SK-N-SH treated with all-trans-retinoic acid at 6 μM for 48 hours (cell line): ENCODE results near the gene B4GALNT4.

Experiments
- ATAC-seq: fragments of 200-7000 bp; cut with Tn5 transposase; 3 replicates; pipeline ENCODE4 v1.9.1; 2020; ENCODE audit warnings: mild to moderate bottlenecking, moderate library complexity
- ARNTL ChIP-seq: fragments of 450-650 bp; formaldehyde crosslinking; IDR thresholded peaks from 2 replicates; pipeline ENCODE4 v1.5.0; 2020; ENCODE audit warnings: low read depth, mild to moderate bottlenecking, moderate library complexity, borderline replicate concordance
- BACH2 ChIP-seq: fragments of 250-450 bp; sonication (Bioruptor Pico); IDR thresholded peaks from 2 replicates; pipeline ENCODE4 v1.9.0; 2021; ENCODE audit warnings: mild to moderate bottlenecking, borderline replicate concordance
- CSDC2 ChIP-seq: fragments of 250-450 bp; sonication (Bioruptor Pico); IDR thresholded peaks from 2 replicates; pipeline ENCODE4 v1.5.0; 2020; ENCODE audit warnings: mild to moderate bottlenecking, moderate library complexity
- CSRNP3 ChIP-seq: fragments of 250-450 bp; sonication (Bioruptor Pico); IDR thresholded peaks from 2 replicates; pipeline ENCODE4 v1.5.1; 2021; ENCODE audit warnings: mild to moderate bottlenecking, moderate library complexity
- ESRRG ChIP-seq: fragments of 250-450 bp; sonication (Bioruptor Pico); IDR thresholded peaks from 2 replicates; pipeline ENCODE4 v1.6.1; 2021; ENCODE audit warnings: mild to moderate bottlenecking
- GLIS3 ChIP-seq: fragments of 250-450 bp; sonication (Bioruptor Pico); IDR thresholded peaks from 2 replicates; pipeline ENCODE4 v1.5.0; 2020; ENCODE audit warnings: mild to moderate bottlenecking, moderate library complexity
- ISL1 ChIP-seq: fragments of 250-450 bp; sonication (Bioruptor Pico); IDR thresholded peaks from 2 replicates; pipeline ENCODE4 v2.1.2; 2022; ENCODE audit warnings: mild to moderate bottlenecking, moderate library complexity
- OSR1 ChIP-seq: fragments of 250-450 bp; sonication (Bioruptor Pico); IDR thresholded peaks from 2 replicates; pipeline ENCODE4 v1.8.0; 2022; ENCODE audit warnings: moderate library complexity, mild to moderate bottlenecking, inconsistent platforms
- PATZ1 ChIP-seq: fragments of 250-450 bp; sonication (Bioruptor Pico); IDR thresholded peaks from 2 replicates; pipeline ENCODE4 v1.8.0; 2020; ENCODE audit warnings: mild to moderate bottlenecking, moderate library complexity, borderline replicate concordance
- PPARA ChIP-seq: fragments of 250-450 bp; sonication (Bioruptor Pico); IDR thresholded peaks from 2 replicates; pipeline ENCODE4 v1.5.0; 2020; ENCODE audit warnings: mild to moderate bottlenecking, borderline replicate concordance
- RARB ChIP-seq: fragments of 250-450 bp; sonication (Bioruptor Pico); IDR thresholded peaks from 2 replicates; pipeline ENCODE4 v1.8.0; 2021; ENCODE audit warnings: mild to moderate bottlenecking, moderate library complexity
- SNAI2 ChIP-seq: fragments of 250-450 bp; sonication (Bioruptor Pico); IDR thresholded peaks from 2 replicates; pipeline ENCODE4 v1.5.0; 2020; ENCODE audit warnings: mild to moderate bottlenecking, moderate library complexity
- TCF4 ChIP-seq: fragments of 250-450 bp; sonication (Bioruptor Pico); IDR thresholded peaks from 2 replicates; pipeline ENCODE4 v1.8.0; 2021; ENCODE audit warnings: mild to moderate bottlenecking, moderate library complexity, borderline replicate concordance
- TOX ChIP-seq: fragments of 250-450 bp; sonication (Bioruptor Pico); IDR thresholded peaks from 2 replicates; pipeline ENCODE4 v1.8.0; 2021; ENCODE audit warnings: mild to moderate bottlenecking, moderate library complexity, borderline replicate concordance
- ZC3H10 ChIP-seq: fragments of 250-450 bp; sonication (Bioruptor Pico); IDR thresholded peaks from 2 replicates; pipeline ENCODE4 v1.5.1; 2021; ENCODE audit warnings: mild to moderate bottlenecking, moderate library complexity
- ZFP3 ChIP-seq: fragments of 250-450 bp; sonication (Bioruptor Pico); IDR thresholded peaks from 2 replicates; pipeline ENCODE4 v1.5.0; 2020; ENCODE audit warnings: mild to moderate bottlenecking, moderate library complexity
- ZFP30 ChIP-seq: fragments of 450-650 bp; formaldehyde crosslinking; IDR thresholded peaks from 2 replicates; pipeline ENCODE4 v1.5.0; 2022; ENCODE audit warnings: mild to moderate bottlenecking, moderate library complexity
- ZNF565 ChIP-seq: fragments of 450-650 bp; formaldehyde crosslinking; conservative IDR thresholded peaks from 2 replicates; pipeline ENCODE4 v1.5.0; 2020; ENCODE audit warnings: low read depth, mild to moderate bottlenecking, moderate library complexity
- ZNF70 ChIP-seq: fragments of 450-650 bp; formaldehyde crosslinking; IDR thresholded peaks from 2 replicates; pipeline ENCODE4 v1.5.0; 2020; ENCODE audit warnings: mild to moderate bottlenecking, moderate library complexity
- ZNF8 ChIP-seq: fragments of 450-650 bp; formaldehyde crosslinking; IDR thresholded peaks from 2 replicates; pipeline ENCODE4 v1.5.0; 2020; ENCODE audit warnings: mild to moderate bottlenecking, moderate library complexity
- TF ChIP-seq, protein P1 (sequence below): fragments of 250-450 bp; sonication (Bioruptor Pico); IDR thresholded peaks from 2 replicates; pipeline ENCODE4 v1.5.0; 2020; ENCODE audit warnings: mild to moderate bottlenecking, moderate library complexity
- TF ChIP-seq, protein P2 (sequence below): fragments of 250-450 bp; sonication (Bioruptor Pico); IDR thresholded peaks from 2 replicates; pipeline ENCODE4 v1.8.0; 2021; ENCODE audit warnings: low read depth, mild to moderate bottlenecking, moderate library complexity, borderline replicate concordance
- TF ChIP-seq, protein P3 (sequence below): fragments of 250-450 bp; sonication (Bioruptor Pico); IDR thresholded peaks from 2 replicates; pipeline ENCODE4 v1.5.1; 2020; ENCODE audit warnings: low read depth, mild to moderate bottlenecking, moderate library complexity

Gene B4GALNT4

GRCh38 chr11:420911-421321 lies 51.6 kb downstream of the B4GALNT4 start:
- TF ChIP-seq RARB (CRISPR knock-in tag) (no peak), BACH2 (CRISPR knock-in tag) (no peak), ZNF70 (CRISPR knock-in tag) (no peak), GLIS3 (CRISPR knock-in tag) (no peak), TCF4 (no peak), TOX (CRISPR knock-in tag) (no peak), ISL1 (no peak), ZNF565 (CRISPR knock-in tag) (no peak), CSRNP3 (no peak), ESRRG (no peak), SNAI2 (no peak), ZFP3 (CRISPR knock-in tag) (no peak), ZFP30 (CRISPR knock-in tag) (no peak), OSR1 (CRISPR knock-in tag) (no peak), CSDC2 (CRISPR knock-in tag) (no peak)
- TF ChIP-seq, protein P1, sequence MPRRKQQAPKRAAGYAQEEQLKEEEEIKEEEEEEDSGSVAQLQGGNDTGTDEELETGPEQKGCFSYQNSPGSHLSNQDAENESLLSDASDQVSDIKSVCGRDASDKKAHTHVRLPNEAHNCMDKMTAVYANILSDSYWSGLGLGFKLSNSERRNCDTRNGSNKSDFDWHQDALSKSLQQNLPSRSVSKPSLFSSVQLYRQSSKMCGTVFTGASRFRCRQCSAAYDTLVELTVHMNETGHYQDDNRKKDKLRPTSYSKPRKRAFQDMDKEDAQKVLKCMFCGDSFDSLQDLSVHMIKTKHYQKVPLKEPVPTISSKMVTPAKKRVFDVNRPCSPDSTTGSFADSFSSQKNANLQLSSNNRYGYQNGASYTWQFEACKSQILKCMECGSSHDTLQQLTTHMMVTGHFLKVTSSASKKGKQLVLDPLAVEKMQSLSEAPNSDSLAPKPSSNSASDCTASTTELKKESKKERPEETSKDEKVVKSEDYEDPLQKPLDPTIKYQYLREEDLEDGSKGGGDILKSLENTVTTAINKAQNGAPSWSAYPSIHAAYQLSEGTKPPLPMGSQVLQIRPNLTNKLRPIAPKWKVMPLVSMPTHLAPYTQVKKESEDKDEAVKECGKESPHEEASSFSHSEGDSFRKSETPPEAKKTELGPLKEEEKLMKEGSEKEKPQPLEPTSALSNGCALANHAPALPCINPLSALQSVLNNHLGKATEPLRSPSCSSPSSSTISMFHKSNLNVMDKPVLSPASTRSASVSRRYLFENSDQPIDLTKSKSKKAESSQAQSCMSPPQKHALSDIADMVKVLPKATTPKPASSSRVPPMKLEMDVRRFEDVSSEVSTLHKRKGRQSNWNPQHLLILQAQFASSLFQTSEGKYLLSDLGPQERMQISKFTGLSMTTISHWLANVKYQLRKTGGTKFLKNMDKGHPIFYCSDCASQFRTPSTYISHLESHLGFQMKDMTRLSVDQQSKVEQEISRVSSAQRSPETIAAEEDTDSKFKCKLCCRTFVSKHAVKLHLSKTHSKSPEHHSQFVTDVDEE (CRISPR knock-in tag), result no peak
- TF ChIP-seq, protein P2, sequence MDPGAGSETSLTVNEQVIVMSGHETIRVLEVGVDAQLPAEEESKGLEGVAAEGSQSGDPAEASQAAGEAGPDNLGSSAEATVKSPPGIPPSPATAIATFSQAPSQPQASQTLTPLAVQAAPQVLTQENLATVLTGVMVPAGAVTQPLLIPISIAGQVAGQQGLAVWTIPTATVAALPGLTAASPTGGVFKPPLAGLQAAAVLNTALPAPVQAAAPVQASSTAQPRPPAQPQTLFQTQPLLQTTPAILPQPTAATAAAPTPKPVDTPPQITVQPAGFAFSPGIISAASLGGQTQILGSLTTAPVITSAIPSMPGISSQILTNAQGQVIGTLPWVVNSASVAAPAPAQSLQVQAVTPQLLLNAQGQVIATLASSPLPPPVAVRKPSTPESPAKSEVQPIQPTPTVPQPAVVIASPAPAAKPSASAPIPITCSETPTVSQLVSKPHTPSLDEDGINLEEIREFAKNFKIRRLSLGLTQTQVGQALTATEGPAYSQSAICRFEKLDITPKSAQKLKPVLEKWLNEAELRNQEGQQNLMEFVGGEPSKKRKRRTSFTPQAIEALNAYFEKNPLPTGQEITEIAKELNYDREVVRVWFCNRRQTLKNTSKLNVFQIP (CRISPR knock-in tag), result no peak
- ATAC-seq, result no peak

GRCh38 chr11:422249-422656 lies 53.0 kb downstream of the B4GALNT4 start:
- no peak for ATAC-seq
- TF ChIP-seq ZNF565 (CRISPR knock-in tag) (no peak), ARNTL (CRISPR knock-in tag) (no peak), TOX (CRISPR knock-in tag) (no peak), CSDC2 (CRISPR knock-in tag) (no peak), ZNF70 (CRISPR knock-in tag) (no peak), ZC3H10 (CRISPR knock-in tag) (no peak), ZFP3 (CRISPR knock-in tag) (no peak), SNAI2 (no peak), ZNF8 (CRISPR knock-in tag) (no peak), PPARA (CRISPR knock-in tag) (no peak), RARB (CRISPR knock-in tag) (no peak), GLIS3 (CRISPR knock-in tag) (no peak), ZFP30 (CRISPR knock-in tag) (no peak), PATZ1 (CRISPR knock-in tag) (no peak)
- TF ChIP-seq, protein P2 (CRISPR knock-in tag), result no peak
- TF ChIP-seq, protein P3, sequence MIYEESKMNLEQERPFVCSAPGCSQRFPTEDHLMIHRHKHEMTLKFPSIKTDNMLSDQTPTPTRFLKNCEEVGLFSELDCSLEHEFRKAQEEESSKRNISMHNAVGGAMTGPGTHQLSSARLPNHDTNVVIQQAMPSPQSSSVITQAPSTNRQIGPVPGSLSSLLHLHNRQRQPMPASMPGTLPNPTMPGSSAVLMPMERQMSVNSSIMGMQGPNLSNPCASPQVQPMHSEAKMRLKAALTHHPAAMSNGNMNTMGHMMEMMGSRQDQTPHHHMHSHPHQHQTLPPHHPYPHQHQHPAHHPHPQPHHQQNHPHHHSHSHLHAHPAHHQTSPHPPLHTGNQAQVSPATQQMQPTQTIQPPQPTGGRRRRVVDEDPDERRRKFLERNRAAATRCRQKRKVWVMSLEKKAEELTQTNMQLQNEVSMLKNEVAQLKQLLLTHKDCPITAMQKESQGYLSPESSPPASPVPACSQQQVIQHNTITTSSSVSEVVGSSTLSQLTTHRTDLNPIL (CRISPR knock-in tag), result no peak
